Limb (tissue), 2 donors: ENCODE results near the gene TMUB2.

Experiments
- DNase-seq, 2 donors: peaks; one replicate each; pipeline ENCODE4 v3.0.0-alpha.2; 2016; ENCODE audit errors: extremely low spot score in 2 of 2

Gene TMUB2

DNA sequence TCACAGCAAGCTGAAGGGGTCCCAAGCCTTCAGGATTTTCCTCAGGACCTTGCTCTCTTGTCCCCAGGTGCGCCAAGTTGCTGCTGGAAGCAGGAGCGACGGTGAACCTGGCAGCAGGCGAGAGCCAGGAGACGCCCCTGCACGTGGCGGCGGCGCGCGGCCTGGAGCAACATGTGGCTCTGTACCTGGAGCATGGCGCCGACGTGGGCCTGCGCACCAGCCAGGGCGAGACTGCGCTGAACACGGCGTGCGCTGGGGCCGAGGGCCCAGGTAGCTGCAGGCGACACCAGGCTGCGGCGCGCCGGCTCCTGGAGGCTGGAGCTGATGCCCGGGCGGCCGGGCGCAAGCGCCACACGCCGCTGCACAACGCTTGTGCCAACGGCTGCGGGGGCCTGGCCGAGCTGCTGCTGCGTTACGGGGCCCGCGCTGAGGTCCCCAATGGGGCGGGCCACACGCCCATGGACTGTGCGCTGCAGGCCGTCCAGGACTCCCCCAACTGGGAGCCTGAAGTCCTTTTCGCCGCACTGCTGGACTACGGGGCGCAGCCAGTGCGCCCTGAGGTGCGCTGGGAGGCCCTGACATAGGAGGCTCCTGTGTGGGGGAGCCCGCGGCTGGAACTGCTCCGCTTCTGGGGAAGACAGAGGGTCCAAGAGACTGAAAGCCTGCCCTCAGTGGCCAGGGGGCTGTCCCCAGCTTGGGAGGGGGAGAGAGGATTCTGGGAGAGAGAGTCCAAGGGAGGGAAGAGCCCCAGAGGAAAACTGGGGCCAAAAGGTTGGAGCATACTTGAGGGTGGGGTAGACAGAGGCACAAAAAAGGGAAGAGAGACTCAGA is 9.9 kb upstream of the TMUB2 start:
- DNase-seq = no peak

DNA sequence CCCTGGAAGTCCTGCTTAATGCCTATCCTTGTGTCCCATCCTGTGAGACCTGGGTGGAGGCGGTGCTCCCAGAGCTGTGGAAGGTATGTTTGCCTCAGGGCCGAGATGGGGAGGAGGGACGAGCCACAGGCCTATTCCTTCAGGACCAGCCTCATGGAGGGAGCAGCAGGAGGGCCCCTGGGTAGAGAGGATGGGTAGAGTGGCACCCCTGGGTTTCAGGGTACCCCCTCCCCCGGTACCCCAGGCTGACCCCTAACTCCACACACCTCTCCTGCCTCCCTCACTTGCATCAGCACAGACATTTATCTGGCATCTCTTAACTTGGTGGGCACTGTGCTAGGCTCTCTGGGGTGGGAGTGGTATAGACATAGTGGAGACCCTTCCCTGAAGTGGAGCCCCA is 9.1 kb upstream of the TMUB2 start:
- no peak for DNase-seq

DNA sequence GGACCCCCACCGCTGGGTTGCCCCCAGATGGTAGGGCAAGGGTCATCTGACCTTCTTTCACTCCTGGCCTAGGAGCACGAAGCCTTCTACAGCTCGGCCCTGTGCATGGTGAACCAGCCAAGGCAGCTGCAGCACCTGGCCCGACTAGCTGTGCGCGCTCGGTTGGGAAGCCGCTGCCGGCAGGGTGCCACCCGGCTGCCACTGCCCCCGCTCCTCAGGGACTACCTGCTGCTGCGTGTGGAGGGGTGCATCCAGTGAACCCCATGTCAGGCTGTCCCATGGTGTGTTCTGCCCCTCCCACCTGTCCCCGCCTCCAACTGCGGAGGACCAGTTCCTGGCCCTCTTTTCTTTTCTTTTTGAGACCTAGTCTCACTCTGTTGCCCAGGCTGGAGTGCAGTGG is 8.6 kb upstream of the TMUB2 start:
- no peak for DNase-seq

DNA sequence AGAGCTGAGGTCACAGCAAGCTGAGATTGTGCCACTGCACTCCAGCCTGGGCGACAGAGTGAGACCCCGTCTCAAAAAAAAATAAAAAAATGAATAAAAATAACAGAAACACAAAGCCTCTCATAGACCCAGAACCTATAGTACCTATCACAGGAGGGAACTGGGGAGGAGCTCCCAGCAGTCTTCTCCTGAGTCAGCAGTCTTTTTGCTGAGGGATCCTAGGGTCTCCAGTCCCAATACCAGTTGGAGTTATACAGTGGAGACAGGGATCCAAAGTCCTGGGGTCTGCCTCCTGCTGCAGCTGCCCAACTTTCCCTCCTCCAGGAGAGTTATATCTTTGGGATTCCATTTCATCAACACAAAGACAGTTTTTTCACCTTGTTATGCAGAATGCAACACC is 3.7 kb upstream of the TMUB2 start:
- DNase-seq = no peak

DNA sequence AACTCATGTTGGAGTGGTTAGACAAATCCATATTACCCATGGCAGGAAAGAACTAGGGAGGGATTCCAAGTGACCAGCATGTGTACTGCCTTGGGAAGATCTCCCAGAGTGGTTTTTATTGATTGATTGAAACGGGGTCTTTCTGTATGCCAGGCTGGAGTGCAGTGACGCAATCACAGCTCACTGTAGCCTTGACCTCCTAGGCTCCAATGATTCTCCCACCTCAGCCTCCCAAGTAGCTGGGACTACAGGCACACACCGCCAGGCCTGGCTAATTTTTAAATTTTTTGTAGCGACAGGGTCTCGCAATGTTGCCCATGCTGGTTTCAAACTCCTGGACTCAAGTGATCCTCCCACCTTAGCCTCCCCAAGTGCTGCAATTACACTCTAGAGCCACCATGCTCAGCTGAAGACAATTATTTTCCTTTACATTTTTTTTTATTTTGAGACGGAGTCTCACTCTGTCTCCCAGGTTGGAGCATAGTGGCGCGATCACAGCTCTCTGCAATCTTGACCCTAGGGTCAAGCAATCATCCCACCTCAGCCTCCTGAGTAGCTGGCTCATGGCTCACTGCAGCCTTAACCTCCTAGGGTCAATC is 2.5 kb upstream of the TMUB2 start:
- DNase-seq = peak in 1 of 2 donors; percentile 9

DNA sequence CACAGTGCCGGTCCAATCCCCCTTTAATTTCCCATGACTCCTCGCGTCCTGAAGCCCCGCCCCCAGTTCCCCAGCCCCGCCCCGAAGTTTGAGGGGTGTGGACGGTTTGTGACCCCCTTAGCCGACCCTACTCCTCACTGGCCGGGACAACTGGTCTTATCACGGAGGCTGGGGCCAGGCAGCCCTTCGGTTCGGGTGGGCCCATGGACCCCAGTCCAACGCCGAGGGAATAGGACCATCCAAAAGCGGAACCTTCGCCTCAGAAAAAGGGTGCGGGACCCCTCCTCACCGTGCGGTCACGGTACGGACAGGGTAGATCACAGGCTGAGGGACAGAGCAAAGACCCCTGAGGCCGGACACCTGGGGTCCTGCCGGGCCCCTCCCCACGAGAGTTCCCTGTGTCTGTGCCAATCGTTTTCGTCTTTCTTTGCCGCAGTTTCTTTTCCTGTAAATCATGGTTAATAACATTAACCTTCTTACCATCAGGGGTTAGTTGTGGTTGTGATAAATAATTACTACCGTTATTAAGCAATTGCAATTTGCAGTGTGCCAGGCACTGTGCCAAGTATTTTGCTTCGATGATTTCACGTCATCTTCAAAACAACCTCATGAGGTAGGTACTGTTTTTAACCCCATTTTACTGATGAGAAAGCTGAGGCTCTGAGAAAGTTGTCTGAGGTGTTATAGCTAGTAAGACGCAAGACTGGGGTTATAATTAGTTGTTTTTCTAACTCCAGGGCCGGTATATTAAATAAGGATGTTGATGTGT is 543 bp downstream of the TMUB2 start:
- no peak for DNase-seq

DNA sequence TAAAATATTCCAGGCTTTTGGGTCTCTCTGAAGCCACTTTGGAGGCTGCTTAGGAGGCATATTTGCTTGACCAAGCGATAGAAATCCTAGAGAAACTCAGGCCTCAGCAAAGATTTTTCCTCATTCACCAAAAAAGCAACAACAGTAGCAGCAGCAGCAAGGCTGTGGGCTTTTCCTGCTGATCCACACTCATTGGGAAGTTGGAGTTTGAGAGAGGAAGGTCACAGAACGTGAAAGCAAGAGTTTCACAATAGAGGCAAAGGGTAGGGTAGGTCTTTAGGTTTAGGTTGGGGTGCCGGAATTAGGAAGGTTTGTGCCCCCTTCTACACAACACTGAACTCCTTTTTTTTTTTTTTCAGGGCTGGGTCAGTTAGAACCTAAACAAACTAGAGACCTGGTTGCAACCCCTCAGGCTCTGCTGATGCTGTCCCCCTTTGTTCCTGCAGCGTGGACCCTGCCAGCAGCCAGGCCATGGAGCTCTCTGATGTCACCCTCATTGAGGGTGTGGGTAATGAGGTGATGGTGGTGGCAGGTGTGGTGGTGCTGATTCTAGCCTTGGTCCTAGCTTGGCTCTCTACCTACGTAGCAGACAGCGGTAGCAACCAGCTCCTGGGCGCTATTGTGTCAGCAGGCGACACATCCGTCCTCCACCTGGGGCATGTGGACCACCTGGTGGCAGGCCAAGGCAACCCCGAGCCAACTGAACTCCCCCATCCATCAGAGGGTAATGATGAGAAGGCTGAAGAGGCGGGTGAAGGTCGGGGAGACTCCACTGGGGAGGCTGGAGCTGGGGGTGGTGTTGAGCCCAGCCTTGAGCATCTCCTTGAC is 2.0 kb downstream of the TMUB2 start:
- DNase-seq = no peak

DNA sequence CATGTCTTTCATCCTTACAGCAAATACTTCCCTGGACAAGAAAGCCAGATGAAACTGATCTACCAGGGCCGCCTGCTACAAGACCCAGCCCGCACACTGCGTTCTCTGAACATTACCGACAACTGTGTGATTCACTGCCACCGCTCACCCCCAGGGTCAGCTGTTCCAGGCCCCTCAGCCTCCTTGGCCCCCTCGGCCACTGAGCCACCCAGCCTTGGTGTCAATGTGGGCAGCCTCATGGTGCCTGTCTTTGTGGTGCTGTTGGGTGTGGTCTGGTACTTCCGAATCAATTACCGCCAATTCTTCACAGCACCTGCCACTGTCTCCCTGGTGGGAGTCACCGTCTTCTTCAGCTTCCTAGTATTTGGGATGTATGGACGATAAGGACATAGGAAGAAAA is 3.7 kb downstream of the TMUB2 start:
- no peak for DNase-seq

DNA sequence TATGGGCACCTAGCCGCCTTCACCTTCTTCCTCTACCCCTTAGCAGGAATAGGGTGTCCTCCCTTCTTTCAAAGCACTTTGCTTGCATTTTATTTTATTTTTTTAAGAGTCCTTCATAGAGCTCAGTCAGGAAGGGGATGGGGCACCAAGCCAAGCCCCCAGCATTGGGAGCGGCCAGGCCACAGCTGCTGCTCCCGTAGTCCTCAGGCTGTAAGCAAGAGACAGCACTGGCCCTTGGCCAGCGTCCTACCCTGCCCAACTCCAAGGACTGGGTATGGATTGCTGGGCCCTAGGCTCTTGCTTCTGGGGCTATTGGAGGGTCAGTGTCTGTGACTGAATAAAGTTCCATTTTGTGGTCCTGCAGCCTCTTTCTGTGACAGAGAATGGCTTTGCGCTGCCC is 4.6 kb downstream of the TMUB2 start:
- peak in 1 of 2 donors; percentile 23 for DNase-seq

DNA sequence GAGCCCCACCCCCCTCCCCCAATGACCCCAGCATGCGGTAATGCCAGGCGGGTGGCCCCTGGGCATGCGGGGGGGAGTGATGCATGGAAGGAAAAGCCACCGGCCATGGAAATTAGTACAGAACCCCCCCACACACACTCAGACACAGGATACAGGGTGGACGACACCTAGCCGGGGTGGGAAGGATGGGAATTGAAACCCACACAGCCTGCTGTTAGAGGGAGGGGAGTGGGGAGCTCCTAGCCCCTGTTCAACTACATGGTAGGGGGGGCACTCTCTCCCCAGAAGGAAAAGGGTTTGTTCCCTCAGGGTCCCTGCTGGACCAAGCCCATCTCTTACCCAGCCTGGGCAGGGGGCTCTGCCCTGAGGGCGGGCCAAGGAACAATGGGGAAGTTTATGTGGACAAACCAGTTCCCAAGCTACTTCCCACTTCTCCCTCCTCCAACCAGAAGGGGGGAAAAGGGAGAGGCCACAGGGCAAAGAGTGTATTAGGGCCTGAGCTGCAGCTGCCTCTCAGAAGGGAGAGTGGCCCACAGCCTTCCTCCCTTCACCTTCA is 5.2 kb downstream of the TMUB2 start:
- DNase-seq = no peak

DNA sequence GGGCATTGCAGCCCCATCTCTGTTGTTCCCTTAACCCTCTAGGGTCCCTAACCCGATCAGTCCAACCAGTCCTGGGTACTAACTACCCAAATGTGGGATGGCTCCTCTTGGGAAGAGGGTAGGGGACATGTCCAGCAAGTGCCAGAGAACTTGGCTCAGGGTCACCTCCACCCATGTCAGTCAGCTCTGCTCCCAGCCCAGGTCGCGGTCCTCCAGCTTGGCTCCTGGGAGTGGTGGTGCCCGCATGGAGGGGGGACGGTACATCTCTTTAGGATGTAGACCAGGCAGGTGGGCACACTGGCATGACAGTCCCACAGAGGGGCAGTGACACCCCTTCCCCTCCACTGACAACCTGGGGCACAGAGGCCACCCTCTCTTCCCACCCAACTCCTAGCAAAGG is 6.0 kb downstream of the TMUB2 start:
- DNase-seq = no peak

DNA sequence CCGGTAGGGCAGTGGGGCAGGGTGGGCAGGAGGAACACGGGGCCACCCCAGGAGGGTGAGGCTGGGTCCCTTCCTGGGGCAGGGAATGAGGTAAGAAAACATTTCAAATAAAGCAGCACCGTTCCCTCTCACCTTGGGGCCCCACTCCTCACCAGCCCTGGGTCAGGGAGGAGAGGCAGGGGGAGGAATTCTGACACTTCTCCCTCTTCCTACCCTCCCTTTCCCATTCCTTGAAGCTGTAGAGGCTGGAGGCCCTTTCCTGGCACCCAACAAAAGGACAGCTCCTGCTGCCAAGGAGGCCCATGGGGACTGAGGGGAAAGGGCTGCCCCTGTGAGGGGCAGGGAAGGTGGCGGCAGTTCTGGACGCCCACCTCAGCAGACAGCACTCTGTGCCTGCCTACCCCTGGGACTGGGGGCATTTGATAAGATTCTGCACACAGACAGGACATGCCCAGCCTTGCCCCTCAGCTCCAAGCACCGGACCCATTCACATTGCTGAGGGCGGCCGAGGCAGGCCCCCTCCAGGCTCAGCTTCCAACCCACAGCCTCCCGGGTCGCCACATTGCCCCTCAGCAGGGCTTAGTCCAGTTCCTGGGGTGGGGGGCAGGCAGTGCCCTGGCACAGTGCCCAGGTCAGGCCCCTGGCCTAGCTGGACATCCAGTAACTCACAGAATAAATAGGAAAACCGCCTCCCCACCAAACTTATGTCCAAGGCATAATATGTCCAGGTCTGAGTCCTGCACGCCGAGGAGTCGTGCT is 6.7 kb downstream of the TMUB2 start:
- no peak for DNase-seq

DNA sequence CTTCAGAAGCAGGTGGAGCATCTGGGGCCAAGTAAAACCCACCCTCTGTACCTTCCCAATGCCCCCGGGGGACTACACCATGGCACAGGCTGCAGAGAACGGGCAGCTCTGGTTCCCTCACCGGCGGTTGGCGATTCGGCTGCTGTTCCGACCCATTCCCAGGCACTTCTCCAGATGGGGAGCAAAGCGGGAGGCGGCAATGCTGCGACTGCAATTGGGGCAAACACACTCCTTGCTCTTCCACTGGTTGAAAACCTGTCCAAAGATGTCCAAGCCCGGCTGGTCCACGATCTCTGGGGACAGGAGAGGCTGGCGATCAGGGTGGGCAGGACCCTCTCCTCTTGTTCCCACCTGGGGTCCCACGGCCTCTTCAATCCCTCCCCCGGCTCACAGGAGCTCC is 10.3 kb downstream of the TMUB2 start:
- no peak for DNase-seq

DNA sequence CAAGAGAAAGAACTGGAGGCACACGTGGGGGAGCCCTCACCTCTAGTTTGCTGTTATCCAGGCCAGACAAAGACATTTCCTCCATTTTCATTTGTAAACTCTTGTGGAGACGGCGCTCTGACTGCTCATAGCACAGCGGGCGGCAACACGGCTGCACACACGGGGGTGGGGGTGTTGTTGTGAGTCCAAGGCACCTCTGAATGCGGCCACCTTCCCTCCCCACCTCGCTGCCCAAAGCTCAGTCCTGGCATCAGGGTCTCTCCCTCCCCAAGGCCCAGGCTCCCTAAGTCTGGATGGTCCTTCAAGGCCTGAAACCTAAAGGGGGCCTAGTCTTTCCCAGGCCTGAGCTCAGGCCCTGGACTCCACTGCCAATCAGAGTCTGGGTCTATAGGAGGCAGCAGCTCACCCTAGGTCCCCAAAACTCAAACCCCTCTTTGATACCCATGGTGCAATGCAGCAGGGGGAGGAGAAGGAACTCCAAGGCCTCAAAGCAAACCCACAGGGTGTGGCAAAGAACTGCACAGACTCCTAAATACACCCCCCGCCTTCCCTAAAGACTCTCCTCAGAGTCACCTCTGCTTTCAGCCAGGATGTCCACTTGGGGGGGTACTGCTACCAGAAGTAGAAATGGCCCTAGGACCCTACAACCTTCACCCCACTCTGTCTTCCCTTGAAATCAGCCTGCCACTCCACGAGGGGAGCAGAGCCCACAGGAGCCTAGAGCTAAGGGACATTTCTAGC is 11.4 kb downstream of the TMUB2 start:
- DNase-seq = peak in 1 of 2 donors; percentile 50

DNA sequence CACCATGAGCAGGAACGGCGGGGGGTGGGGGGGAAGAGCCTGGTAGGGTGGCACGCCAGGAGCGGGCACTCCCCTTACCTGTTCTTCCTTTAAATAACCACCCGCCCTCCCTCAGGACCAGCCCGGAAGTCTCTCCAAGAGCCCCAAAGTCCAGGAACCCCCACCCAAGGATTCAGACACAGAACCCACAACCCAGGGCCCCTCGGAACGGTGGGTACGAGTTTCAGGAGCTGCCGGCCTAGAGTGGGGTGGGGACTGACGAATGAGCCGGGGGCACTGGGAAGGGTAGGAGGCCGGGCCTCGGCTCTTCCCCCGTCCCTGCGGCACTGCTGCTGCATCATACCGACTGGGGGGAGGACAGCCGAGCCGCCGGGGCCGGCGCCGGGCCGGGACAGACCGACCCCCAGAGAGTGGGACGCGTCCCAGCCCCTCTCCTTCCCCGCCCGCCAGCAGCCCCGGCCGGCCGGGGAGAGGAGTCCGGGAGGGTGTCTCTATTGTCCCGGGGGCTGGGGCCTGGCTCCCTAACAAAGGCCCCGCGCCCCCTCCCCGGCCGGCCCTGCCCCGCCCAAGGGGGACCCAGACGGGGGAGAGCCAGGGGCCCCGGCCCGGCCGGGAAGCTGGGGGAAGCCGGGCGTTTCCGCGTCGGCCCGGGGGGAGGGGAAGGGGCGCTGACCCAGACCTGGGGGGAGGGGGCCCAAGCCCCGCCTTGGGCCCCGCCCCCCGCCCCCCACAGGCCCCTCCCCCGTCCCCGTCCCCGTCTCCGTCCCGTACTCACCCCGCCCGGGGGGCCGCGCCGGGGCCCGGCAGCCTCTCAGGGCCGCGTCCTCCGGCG is 12.2 kb downstream of the TMUB2 start:
- peak; percentile 52 to 91 for DNase-seq

DNA sequence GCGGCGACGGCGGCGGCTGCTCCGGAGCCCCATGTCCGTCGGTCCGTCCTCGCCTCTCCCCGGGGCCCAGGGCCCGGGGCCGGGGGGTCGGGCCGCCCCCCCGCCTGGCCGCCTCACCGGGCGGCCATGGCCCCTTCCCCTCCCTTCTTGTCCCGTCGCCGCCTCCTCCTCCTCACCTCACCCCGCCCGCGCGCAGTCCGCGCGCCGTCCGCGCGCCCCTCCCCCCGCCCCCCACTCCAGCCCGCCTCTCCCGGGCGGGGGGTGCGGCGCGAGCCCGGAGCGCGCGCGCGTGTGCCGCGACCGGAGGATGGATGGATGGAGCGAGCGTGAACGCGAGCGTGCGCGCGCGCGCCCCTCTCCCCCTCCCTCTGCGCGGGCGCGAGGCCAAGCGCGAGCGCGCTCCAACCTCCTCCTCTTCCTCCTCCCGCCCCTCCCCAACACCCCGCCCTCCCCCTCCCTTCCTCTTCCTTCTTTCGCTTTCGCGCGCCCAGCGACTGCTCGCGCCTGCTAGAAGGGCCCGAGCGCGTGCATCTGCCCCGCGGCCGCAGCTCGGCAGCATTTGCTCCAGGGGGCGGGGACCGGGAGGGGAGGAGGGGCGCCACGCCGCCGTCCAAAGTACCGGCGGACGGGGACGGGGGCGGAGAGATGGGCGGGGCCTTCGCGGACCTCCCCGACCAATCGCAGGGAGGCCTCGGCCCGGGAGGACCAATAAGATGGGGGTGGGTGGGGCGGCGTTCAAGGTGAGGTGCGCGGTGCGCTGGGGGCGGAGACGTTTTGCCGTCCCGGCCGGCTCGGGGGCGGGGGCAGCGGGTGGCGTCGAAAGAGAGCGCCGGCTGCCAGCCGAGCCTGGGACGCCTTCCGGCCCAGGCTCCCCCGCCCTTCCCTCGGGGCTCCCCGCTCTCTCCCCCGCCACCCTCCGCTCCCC is 13.0 kb downstream of the TMUB2 start, which contains the start of gene ATXN7L3:
TSS of gene ATXN7L3 (minus strand) at position 332 of the 925 bp plus-strand sequence. CDS start 1,814 bp downstream, outside the sequence.
- DNase-seq = peak; percentile 99

DNA sequence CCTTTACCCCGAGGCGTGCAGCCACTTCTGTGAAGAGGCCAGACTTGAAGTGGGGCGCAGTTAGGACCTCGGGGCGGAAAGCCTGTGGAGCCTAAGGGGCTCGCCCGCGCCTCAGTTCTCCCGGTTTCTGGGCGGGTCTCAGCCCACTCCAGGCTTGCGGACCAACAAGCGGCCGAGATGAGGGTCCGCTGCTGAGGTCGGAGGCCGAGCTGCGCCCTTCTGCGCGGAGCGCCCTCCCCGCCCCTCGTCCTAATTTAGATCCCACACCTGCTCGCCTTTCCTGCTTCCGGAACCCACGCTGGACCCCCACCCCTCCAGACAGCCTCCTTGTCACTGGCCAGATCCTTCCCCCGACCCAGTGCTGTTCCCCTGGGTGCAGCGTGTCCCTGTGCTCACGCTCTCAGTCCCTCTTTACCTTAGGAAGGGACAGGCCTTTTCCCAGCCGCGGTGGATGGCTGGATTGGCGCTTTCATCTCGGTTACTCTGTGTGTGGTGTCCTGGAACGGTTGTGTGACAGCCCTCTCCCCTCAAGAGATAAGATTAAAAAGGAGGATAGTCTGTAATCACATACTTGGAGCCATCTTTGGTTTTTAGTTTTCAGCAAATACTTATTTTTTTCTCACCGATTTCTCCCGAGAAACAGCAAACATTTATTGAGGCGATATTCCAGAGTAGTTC is 13.8 kb downstream of the TMUB2 start:
- no peak for DNase-seq
